Common myeloid progenitor, CD34-positive (primary cell): ENCODE measurements around the gene TMEM101.
"Not testable (repeated sequence)": the region's sequence is repeated elsewhere in the genome, so short reads cannot be mapped to it uniquely, and the experiment has no call there.

ENCODE experiments used
- CTCF ChIA-PET: fragments of 350-600 bp; sonication (Branson Sonifier 250); formaldehyde crosslinking; loops from one replicate; lab custom pipeline; 2021; ENCODE audit warnings: antibody characterized with exemption; lab: Charles Lee
- POLR2A ChIA-PET: fragments of 350-600 bp; sonication (Branson Sonifier 250); formaldehyde crosslinking; loops from one replicate; lab custom pipeline; 2021; ENCODE audit warnings: antibody characterized with exemption; lab: Charles Lee
- DNase-seq, 3 donors: peaks; one replicate each; pipeline versions ENCODE4 v3.0.0 to v3.0.0-alpha.2; 2013
- H3K27ac ChIP-seq, 2 experiments: 1 replicate in 1 of 2; 2 replicates in 1 of 2; pipeline ENCODE4 v1.7.0; 2013; ENCODE audit warnings: inconsistent platforms in 2 of 2, low read length in 2 of 2, mild to moderate bottlenecking in 2 of 2, low read depth in 1 of 2, moderate library complexity in 1 of 2; ENCODE audit not compliant: severe bottlenecking in 2 of 2, insufficient read depth in 1 of 2, poor library complexity in 1 of 2
- H3K27me3 ChIP-seq, 5 experiments: replicated peaks in 2 of 5; 1 replicate in 3 of 5; 2 replicates in 2 of 5; pipeline versions ENCODE4 v1.6.1 to v1.7.0; 2013; ENCODE audit warnings: low read length in 4 of 5, mild to moderate bottlenecking in 2 of 5, moderate library complexity in 2 of 5, inconsistent platforms in 1 of 5; ENCODE audit not compliant: insufficient read depth in 5 of 5, control insufficient read depth in 4 of 5
- H3K36me3 ChIP-seq, 4 experiments: 1 replicate in 2 of 4; 2 replicates in 2 of 4; pipeline versions ENCODE4 v1.6.1 to v1.7.0; 2013; ENCODE audit warnings: low read length in 3 of 4, control low read depth in 1 of 4, mild to moderate bottlenecking in 1 of 4; ENCODE audit not compliant: control insufficient read depth in 4 of 4, insufficient read depth in 4 of 4
- H3K4me1 ChIP-seq, 4 experiments: 1 replicate in 3 of 4; 2 replicates in 1 of 4; pipeline versions ENCODE4 v1.6.1 to v1.7.1; 2013; ENCODE audit warnings: low read length in 3 of 4, mild to moderate bottlenecking in 3 of 4, control low read depth in 1 of 4, inconsistent platforms in 1 of 4, moderate library complexity in 1 of 4; ENCODE audit not compliant: control insufficient read depth in 4 of 4, insufficient read depth in 4 of 4; ENCODE audit errors: control extremely low read depth in 1 of 4
- H3K4me3 ChIP-seq, 7 experiments: 1 replicate in 4 of 7; 2 replicates in 3 of 7; pipeline versions ENCODE4 v1.5.1 to v1.7.0; 2013; ENCODE audit warnings: mild to moderate bottlenecking in 7 of 7, low read length in 6 of 7, moderate library complexity in 6 of 7, inconsistent platforms in 2 of 7, low read depth in 2 of 7, control low read depth in 1 of 7; ENCODE audit not compliant: insufficient read depth in 4 of 7, control insufficient read depth in 1 of 7; ENCODE audit errors: extremely low read depth in 1 of 7
- H3K9me3 ChIP-seq, 5 experiments: 1 replicate in 4 of 5; 2 replicates in 1 of 5; pipeline versions ENCODE4 v1.6.1 to v1.7.1; 2013; ENCODE audit warnings: low read length in 4 of 5, mild to moderate bottlenecking in 2 of 5, inconsistent platforms in 1 of 5, low read depth in 1 of 5, moderate library complexity in 1 of 5; ENCODE audit not compliant: control insufficient read depth in 4 of 5, insufficient read depth in 2 of 5; ENCODE audit errors: control extremely low read depth in 1 of 5
- WGBS: methylation state at CpG from one replicate; pipeline ENCODE4 v1.1.5; 2013; ENCODE audit not compliant: insufficient coverage; 5-methylcytosine and 5-hydroxymethylcytosine counted together

The TMEM101 gene

DNA sequence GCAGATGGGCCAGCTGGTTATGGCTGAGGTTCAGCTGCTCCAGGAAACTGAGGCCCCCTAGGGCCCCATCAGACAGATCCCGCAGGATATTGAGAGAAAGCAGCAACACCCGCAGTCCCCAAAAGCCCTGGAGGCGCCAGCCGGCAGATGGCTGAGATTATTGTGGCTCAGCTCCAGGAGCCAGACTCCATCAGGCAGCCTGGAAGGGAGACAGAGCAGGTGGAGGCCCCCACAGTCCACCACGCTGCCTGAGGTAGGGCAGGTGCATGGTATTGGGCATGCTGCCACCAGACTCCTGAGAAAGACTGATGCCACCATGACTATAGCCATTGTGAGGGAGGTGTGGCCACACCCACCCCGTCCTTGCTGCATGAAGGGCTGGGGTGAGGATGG is 9.5 kb upstream of the TMEM101 start:
- Histone ChIP-seq H3K4me3 (no peak overlapping the region), H3K27ac (no peak overlapping the region), H3K36me3 (peaks cover 0 to 21% (median 13%) of the 10 kb centered on the region in 4 experiments), H3K4me1 (no peaks in the 10 kb centered on the region), H3K9me3 (no peaks in the 10 kb centered on the region), H3K27me3 (no peaks in the 10 kb centered on the region)
- CTCF ChIA-PET: no interaction called here
- DNase-seq: no peak
- WGBS: 98% methylated on average over 4 of the region's 6 CpGs
- POLR2A ChIA-PET: no interaction called here

DNA sequence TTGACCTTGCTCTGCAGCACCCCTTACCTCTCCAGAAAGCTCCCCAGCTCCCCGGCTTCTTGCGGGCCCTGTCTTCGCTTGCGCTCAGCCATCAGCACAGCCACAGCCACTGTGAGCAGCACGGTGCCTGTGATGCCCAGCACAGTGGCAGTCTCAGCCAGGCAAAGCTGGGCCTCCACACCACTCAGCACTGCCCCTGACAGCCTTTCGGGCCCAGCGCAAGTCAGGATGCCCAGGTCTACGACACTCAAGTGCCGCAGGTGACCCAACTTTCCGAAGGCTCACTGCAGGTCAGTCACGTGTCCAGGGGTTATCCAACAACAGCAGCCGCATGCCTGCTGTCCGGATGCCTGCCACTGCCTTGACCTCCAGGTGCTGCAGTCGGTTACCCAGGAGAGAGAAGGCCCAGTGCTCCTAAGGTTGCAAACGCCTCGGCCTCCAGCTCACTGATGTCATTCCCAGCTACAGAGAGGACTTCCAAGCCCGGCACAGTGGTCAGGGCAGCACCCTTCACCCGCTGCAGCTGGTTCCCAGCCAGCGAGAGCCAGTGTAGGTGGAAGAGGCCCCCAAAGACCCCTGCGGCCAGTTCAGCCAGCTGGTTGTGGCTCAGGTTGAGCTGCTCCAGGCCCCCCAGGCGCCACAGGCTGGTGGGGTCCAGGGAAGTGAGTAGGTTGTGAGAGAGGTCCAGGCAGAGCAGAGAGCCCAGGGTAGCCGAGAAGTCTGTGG is 8.9 kb upstream of the TMEM101 start:
- H3K36me3 ChIP-seq: peaks cover 0 to 16% (median 10%) of the 10 kb centered on the region in 4 experiments
- no peaks in the 10 kb centered on the region for H3K4me1 ChIP-seq

DNA sequence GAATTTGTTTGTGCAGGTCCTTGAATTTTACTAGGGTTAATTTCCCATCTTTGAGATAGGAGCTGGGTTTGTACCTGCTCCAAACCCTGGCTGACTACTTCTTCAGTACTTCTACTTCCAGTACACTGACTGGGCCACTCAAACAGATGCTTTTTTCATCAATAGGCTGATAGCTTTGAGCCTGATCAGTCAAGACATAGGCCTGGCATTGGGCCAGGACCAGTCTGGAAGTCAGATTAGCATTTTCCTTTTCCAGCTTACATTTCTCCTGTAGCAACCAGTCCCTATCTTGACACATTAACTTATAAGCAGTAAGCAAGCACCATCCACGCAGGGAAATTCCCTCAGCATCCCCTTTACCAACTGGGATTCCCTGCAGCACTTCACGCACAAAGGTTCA is 7.5 kb upstream of the TMEM101 start:
- 85% methylated on average over 2 of the region's 2 CpGs for WGBS
- ChIA-PET POLR2A (no interaction called here), CTCF (interaction anchor here (1.0 to 1.2 kb wide), 4 partner anchors 15 to 101 kb away, joined by 3 read pairs; partner anchors contain the start of gene HDAC5)
- Histone ChIP-seq H3K27ac (no peak overlapping the region), H3K9me3 (no peaks in the 10 kb centered on the region), H3K4me3 (no peak overlapping the region), H3K27me3 (no peaks in the 10 kb centered on the region), H3K4me1 (no peaks in the 10 kb centered on the region), H3K36me3 (peaks cover 0 to 11% (median 5%) of the 10 kb centered on the region in 4 experiments)
- DNase-seq: no peak

More for the DNA sequence above, 8.9 kb upstream of the TMEM101 start:
- Histone ChIP-seq H3K27ac (no peak overlapping the region), H3K9me3 (no peaks in the 10 kb centered on the region), H3K4me3 (no peak overlapping the region), H3K27me3 (no peaks in the 10 kb centered on the region)
- ChIA-PET CTCF (interaction anchor here (1.4 kb wide), 1 partner anchor 18 kb away, joined by 6 read pairs; no protein-coding TSS in a partner anchor), POLR2A (no interaction called here)
- no peak for DNase-seq
- WGBS: 95% methylated on average over 19 of the region's 22 CpGs

DNA sequence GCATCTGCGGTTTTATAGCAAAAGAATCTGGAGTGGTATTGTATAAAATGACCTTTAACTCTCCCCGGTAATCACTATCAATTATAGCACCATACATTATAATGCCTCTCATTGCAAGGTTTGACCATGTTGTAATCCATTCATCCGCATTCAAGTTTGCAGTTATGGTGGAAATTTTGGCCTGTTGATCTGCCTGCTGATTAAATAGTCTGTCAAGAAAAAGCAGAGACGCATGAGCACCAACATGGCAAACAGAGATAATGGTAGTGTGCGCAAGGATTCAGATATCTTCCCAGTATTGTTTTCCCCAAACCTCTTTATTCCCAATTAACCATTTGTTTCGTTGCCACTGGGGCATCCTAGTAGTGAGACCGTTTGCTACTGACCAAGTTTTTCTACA is 6.5 kb upstream of the TMEM101 start:
- H3K27ac ChIP-seq, H3K27me3 ChIP-seq, POLR2A ChIA-PET, DNase-seq, H3K4me3 ChIP-seq, H3K4me1 ChIP-seq, H3K9me3 ChIP-seq: not testable (repeated sequence)
- peaks cover 0 to 11% (median 5%) of the 10 kb centered on the region in 4 experiments for H3K36me3 ChIP-seq
- 100% methylated on average over 5 of the region's 7 CpGs for WGBS
- CTCF ChIA-PET: interaction anchor here (1.2 kb wide), 2 partner anchors 14 to 102 kb away, joined by 3 read pairs; partner anchors contain the start of gene HDAC5

DNA sequence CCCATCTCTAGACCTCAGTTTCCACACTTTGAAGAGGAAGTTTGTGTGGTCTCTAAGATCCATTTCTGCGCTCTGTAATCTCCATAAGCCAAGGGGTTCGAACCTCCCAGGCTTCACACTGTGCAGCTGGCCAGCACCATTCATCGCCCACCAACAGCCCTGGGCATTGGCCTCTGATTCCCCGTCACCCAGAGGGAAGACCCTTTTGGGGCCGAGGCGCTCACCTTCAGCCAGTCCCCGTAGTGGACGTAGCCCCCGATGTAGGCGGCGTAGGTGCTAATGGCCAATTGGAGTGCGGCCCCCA is 678 bp downstream of the TMEM101 start:
- peaks cover 0 to 4% (median 0%) of the 10 kb centered on the region in 5 experiments for H3K27me3 ChIP-seq
- H3K4me1 ChIP-seq: peaks cover 0 to 14% (median 12%) of the 10 kb centered on the region in 4 experiments
- ChIA-PET CTCF (interaction anchor here (0.6 to 1.5 kb wide), 2 partner anchors 14 to 136 kb away, joined by 3 to 4 read pairs; no protein-coding TSS in a partner anchor), POLR2A (no interaction called here)
- 12% methylated on average over 11 of the region's 12 CpGs for WGBS
- peak overlapping the region in 1 of 2 experiments; percentile 59 for H3K27ac ChIP-seq
- no peaks in the 10 kb centered on the region for H3K9me3 ChIP-seq
- peak overlapping the region; percentile 72 to 98 (median 93) for H3K4me3 ChIP-seq
- H3K36me3 ChIP-seq: peaks cover 0 to 17% (median 14%) of the 10 kb centered on the region in 4 experiments
- no peak for DNase-seq

DNA sequence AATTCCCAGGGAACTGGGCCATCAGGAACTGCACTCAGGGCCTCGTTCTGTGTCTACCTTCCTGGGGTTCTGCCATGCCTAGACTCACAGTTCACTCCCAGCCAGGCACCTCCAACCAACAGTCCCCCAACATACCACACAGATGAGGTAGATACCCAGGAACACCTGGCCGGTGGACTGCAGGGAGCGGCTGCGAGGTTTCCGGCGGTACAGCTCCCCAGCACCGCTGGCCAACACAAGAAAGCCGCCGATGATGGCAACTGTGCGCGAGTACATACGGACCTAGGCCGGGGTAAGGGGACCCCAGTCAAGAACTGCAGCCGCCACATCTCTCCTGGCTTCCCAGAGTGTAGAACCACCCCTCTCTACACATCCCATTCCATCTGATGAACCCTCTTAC is 1.9 kb downstream of the TMEM101 start:
- DNase-seq: no peak
- peaks cover 0 to 17% (median 14%) of the 10 kb centered on the region in 4 experiments for H3K36me3 ChIP-seq
- H3K4me1 ChIP-seq: peaks cover 0 to 19% (median 17%) of the 10 kb centered on the region in 4 experiments
- peaks cover 0 to 13% (median 3%) of the 10 kb centered on the region in 5 experiments for H3K27me3 ChIP-seq
- H3K27ac ChIP-seq: no peak overlapping the region
- POLR2A ChIA-PET: no interaction called here
- H3K9me3 ChIP-seq: no peaks in the 10 kb centered on the region
- CTCF ChIA-PET: interaction anchor here (1.3 kb wide), 1 partner anchor 9 kb away, joined by 3 read pairs; no protein-coding TSS in a partner anchor
- H3K4me3 ChIP-seq: no peak overlapping the region
- 100% methylated on average over 2 of the region's 14 CpGs for WGBS

DNA sequence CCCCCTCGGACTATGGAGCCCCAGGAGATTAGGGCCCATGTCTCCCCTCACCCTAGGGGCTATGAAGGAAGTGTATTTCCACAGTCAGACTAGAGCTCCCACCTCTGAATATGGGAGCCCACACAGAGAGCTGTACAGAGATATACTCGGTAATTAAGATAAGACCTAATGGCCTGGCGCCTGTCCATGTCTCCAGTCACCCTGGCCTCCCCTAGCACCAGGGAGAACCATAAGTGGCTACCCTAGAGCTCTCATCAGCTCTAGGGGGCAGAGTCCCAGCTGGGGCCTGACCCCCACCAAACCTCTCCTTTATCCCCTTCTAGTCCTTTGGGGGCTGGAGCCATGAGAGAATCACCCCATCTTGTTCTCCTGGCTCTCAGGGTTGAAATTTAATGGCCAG is 2.4 kb downstream of the TMEM101 start:
- POLR2A ChIA-PET: no interaction called here
- 100% methylated on average over 3 of the region's 3 CpGs for WGBS
- Histone ChIP-seq H3K9me3 (no peaks in the 10 kb centered on the region), H3K36me3 (peaks cover 0 to 17% (median 14%) of the 10 kb centered on the region in 4 experiments), H3K27ac (no peak overlapping the region), H3K4me3 (no peak overlapping the region), H3K4me1 (peaks cover 0 to 24% (median 22%) of the 10 kb centered on the region in 4 experiments), H3K27me3 (peaks cover 0 to 18% (median 4%) of the 10 kb centered on the region in 5 experiments)
- CTCF ChIA-PET: interaction anchor here (1.3 to 2.5 kb wide), 2 partner anchors 9 to 68 kb away, joined by 3 to 9 read pairs; no protein-coding TSS in a partner anchor
- DNase-seq: no peak
